Right hindlimb (tissue), 1 donor: ENCODE results near the gene MBD4.
A peak's percentile ranks its signal among the peaks of the same experiment; 100 is the strongest.

Experiments used
- DNase-seq: peaks from one replicate; pipeline ENCODE4 v3.0.0-alpha.2; 2018

Gene MBD4

DNA sequence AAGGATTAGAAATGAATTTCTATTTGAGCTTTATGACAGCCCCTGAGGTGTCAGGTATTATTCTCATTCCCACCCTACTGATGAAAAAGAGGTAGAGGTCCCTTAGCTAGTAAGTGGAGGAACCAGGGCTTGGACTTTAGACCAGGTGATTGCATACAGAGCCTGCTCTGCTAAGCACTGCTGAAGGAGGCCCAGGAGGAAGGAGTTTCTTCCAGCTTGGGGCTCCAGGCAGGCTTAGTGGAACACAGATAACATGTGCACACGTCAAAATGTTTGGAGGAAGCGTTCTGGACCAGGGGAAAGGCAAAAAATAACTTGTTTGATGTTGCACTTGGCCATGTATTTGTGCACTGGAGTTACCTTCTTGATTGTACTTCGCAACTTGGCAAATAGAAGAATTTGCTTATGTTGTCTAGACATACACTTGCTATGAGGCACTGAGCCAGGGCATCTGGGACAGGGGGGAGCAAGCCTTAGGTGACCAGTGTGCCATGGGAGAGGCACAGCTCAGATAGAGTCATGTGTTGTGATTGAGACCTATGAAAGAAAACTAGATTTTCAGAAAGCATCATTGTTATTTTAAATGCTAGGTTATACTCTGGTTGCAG, 22.7 kb upstream of the MBD4 start:
- DNase-seq, result no peak

DNA sequence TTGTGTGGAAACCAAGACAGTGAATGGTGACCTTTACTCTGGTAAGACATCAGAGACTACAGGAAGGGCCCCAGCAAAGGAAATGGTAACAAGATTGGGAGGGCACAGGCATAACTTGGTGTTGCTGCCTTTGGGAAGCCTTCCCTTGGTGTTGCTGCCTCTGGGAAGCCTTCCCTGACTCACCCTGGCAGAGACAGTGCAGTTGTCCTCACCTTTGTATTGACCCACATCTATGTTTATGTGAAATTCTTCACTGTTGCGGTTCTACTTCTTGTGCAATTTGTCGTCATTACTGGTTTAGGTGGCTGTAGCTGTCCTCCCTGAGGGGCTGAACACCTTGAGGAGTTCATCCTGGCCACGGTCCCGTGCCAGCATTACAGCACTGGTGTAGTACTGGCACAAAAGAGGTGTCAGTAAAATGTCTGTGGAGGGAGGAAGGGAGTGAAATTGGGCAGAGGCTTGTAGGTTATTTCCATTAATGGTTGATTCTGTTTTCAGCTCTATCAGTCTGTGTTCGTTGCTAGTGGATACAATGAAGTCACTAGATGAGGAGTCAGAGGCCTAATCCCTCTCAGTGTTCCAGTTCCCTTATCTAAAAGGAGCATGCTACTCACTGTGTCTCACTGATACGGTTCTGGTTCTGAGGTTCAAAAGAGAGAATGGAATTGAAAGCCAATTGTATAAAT, 21.9 kb upstream of the MBD4 start:
- no peak for DNase-seq

GRCh38 chr3:129461022-129461421, 21.3 kb upstream of the MBD4 start:
- DNase-seq, result no peak

- no peak for DNase-seq
These were observed 20.8 kb upstream of the MBD4 start for GRCh38 chr3:129460572-129460971.

DNA sequence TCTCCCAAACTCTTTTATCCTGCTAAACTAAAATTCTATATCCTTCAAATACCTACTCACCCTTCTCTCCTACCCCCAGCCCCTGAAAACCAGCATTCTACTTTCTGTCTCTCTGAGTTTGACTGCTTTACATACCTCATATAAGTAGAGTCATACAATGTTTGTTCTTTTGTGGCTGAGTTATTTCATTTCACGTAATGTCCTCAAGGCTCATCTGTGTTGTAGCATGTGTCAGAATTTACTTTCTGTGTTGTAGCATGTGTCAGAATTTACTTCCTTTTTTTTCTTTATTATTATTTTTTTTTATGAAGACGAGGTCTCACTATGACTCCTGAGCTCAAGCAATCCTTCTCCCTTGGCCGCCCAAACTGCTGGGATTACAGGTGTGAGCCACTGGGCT, 20.4 kb upstream of the MBD4 start:
- DNase-seq, result no peak

DNA sequence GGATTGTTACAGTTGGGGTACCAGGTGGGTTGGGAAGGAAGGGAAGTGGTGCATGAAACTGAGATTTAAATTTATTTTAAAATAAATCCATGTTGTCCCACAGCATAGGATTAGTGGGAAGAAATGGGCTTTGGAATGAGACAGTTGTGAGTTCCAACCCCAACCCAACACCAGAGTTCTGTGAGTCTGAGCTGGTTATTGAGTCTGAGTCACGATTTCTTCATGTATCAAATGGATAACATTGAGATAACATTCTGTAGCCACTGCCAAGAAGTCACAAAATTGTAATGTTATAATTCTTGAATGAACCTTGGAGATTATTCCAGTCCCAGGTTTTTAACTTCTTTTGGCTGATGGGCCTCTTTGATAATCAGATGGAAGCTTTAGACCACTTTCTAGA, 14.0 kb upstream of the MBD4 start:
- no peak for DNase-seq

- DNase-seq, result no peak
These were observed 9.7 kb upstream of the MBD4 start for GRCh38 chr3:129449279-129450115.

DNA sequence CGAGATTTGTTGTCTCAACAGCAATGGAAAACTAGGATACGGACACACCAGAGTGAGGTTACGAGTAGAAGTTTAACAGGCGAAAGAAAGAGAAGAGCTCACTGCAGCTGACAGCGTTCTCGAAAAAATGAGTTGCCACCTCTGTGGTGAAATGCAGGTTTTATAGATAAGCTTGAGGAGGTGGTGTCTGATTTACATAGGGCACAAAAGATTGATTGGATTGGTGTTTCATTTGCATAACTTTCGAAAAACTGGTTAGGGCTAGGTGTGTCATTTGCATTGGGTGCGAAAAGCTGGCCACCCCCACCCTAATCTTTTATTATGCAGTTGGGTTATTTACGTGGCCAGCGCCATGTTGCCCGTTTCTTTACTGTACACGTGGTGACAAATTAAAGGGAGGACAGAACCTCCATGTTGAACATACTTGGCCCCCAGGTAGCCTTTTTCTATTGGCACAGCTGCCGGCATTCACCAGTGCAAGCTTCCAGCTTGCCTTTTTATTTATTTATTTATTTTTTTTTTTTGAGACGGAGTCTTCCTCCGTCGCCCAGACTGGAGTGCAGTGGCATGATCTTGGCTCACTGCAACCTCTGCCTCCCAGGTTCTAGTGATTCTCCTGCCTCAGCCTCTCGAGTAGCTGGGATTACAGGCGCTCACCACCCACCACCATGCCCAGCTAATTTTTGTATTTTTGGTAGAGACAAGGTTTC, 8.6 kb upstream of the MBD4 start:
- DNase-seq, result no peak

DNA sequence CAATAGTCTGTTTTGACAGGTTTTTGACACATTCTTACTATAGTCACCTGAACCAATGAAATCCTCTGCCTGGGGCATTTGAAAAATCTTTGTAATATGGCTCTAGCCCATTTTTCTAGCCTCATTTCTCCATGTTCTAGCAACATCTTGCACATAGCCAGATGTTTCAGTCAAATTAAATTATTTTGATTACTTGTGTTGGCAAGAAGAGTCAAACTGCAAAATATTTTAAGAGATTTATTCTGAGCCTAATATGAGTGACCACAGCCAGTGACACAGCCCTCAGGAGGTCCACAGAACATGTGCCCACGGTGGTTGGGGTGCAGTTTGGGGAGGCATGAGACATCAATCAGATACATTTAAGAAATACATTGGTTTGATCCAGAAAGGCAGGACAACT, 7.2 kb upstream of the MBD4 start:
- no peak for DNase-seq

- DNase-seq, result no peak
These were observed 5.7 kb upstream of the MBD4 start for GRCh38 chr3:129445471-129445870.

DNA sequence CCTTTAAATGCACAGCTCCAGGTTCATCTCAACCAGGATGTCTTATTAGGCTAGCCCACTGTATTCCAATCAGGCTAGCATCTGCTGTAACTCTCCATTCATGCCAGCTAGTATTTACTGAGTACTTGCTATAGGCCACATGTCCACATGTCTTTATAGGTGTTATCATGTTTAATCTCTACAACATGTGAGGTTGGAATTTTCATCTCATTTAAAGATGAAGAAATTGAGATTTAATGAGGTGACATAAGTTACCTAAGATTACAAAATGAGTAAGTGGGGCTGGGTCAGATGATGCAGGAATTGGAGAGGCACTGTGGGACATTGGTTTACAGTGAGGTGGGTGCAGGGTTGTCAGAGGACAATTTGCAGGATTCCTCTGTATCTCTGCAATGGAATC, 3.2 kb upstream of the MBD4 start:
- no peak for DNase-seq

- DNase-seq, result no peak
These were observed 2.7 kb upstream of the MBD4 start for GRCh38 chr3:129442486-129442885.

DNA sequence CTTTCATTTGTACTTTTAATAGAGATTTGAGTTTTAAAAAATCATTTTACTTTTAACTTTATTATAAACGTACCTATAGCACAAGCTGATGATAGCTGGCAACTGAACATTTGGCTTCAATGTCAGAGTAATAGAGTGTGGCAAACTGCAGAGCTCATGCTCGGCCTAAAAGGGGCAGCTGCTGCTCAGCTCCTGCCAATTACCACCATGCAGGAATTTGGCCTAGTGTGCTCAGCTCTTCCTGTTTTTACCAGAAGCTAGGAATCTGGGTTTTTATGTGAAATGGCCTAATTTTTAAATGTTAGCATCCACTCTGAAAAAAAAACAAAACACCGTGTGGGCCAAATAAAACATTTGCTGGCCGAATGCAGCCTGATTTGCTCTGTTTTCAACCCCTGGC, 2.0 kb upstream of the MBD4 start:
- peak; percentile 72 for DNase-seq

DNA sequence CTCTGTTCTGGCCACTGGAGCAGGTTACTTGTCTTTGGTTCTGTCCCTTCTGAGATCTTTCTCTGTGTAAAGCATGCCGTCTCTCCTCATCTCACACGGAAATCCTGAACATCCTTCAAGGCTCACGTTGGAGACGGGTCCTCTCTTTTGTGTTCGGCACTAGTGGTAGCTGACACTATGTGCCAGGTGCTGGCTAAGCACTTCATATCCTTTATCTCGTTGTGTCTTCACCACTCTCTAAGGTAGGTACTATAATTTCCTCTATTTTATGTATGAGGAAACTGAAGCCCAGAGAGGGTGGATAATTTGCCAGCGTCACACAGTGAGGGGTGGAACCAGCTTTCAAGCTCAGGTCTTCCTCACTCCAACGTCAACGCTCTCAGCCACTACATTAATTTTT, 1.5 kb upstream of the MBD4 start:
- DNase-seq, result no peak

DNA sequence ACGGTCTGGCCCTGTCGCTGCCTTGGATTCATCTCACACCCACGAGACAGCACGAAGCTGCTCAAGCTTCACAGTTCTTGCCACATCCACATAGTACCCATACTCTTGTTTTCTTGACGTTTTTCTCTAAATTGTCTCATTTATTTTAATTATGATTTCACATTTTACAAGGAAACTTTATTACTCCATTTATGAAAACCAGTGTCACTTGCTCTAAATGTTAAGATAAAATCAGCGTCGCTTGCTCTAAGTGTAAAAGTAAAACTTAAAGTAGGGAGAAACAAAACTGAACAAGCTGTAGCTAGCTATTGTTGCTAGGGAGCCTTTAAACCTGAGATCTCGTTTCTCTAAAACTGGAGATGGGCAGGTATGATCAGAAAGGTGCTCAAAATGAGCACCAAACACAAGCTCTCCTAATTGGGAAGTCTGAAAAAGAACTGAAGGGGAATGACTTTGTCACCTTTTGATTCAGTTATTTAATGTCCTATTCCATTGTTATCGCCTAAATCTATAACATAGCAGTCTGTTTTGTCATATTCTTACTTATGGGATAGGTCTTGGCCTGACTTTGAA, 956 bp upstream of the MBD4 start:
- no peak for DNase-seq

GRCh38 chr3:129439226-129439816, 427 bp downstream of the MBD4 start:
- no peak for DNase-seq

- no peak for DNase-seq
These were observed 4.4 kb downstream of the MBD4 start for GRCh38 chr3:129435367-129435766.

GRCh38 chr3:129434140-129434539, 5.6 kb downstream of the MBD4 start:
- no peak for DNase-seq

DNA sequence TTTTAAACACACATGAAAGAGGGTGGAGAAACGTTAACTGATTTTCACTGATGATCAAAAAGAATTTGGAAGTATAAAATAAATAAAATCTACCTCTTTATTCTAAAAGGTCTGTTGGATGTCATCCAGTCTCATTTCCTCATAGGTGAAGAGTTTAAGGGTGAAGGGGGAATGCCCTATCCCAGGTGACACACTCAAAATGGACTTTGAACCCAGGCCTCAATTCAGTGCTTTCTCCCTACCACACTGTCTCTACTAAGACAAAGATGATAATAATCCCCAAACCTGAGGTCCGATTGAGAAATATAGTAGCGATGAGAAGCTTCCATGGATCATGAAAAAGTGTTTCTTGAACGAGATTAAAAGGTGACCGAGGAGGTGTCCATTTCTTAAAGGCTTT, 6.2 kb downstream of the MBD4 start:
- DNase-seq, result no peak

DNA sequence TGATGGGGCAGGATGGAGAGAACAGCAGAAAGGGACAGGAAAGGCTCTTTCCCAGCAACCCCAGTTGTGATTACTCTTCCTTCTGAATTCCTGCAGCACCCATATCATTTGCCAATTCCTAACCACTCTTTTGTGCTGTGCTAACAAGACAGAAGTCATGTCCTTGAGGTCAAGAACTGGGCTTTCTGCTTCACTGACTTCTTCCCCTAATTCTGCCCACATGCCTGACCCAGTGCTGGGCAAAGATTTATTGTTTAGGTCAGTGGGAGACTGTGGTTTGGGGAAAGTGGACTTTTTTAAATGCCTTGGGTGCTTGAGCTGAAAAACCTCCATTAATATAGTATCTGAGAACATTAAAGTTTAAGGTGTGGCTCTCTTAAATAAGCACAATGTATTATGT, 7.1 kb downstream of the MBD4 start:
- no peak for DNase-seq

GRCh38 chr3:129432036-129432435, 7.7 kb downstream of the MBD4 start:
- no peak for DNase-seq

DNA sequence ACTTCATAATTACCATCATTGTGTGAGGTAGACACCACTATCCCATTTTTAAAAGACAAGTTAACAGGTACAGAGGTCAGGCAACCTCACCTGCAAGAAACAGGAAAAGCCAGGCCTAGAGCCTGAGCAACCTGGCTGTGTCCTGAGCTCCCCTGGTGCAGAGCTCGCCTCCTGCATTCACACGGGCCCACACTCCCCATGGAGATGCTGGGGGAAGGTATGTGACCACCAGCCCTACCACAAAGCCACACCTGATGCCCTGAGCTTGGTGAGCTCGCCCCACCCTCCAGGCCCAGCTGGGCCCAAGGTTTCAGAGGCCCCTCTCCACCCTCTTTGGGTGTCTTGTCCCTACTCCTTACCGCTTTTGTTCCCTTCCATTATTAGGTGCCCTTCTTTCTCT, 10.1 kb downstream of the MBD4 start:
- no peak for DNase-seq

- DNase-seq, result no peak
These were observed 10.7 kb downstream of the MBD4 start for GRCh38 chr3:129429080-129429451.
